HUES6 (cell line): ENCODE measurements around the gene DESI1.
"Not testable (repeated sequence)": the region's sequence is repeated elsewhere in the genome, so short reads cannot be mapped to it uniquely, and the experiment has no call there.

Experiments used
- H3K27ac ChIP-seq: 2 replicates; pipeline ENCODE4 v1.7.0; 2013; ENCODE audit warnings: low read depth, mild to moderate bottlenecking, low read length, inconsistent platforms
- H3K27me3 ChIP-seq: 2 replicates; pipeline ENCODE4 v1.6.1; 2013; ENCODE audit warnings: low read length; ENCODE audit not compliant: control insufficient read depth, insufficient read depth
- H3K36me3 ChIP-seq: 2 replicates; pipeline ENCODE4 v1.6.1; 2013; ENCODE audit warnings: low read length; ENCODE audit not compliant: control insufficient read depth, insufficient read depth
- H3K4me1 ChIP-seq: 2 replicates; pipeline ENCODE4 v1.6.1; 2013; ENCODE audit warnings: low read length; ENCODE audit not compliant: control insufficient read depth, insufficient read depth
- H3K4me3 ChIP-seq: 2 replicates; pipeline ENCODE4 v1.5.1; 2013; ENCODE audit warnings: low read depth, low read length
- H3K9ac ChIP-seq: one replicate; pipeline ENCODE4 v1.6.1; 2013; ENCODE audit warnings: mild to moderate bottlenecking, low read length
- H3K9me3 ChIP-seq: 2 replicates; pipeline ENCODE4 v1.6.1; 2013; ENCODE audit warnings: low read depth, low read length; ENCODE audit not compliant: control insufficient read depth, insufficient read depth

The DESI1 gene

GRCh38 chr22:41620589-41621098 is at the start of gene DESI1:
TSS of gene DESI1 (minus strand) at chr22:41621043. CDS start at chr22:41620839, 204 bp downstream.
- Histone ChIP-seq H3K4me1 (peaks cover 14% of the 10 kb centered on the region; the same call in 1 of the 2 replicates), H3K27ac (peak within 1 kb of the TSS; percentile 98), H3K36me3 (peaks cover 30% of the 10 kb centered on the region), H3K4me3 (peak within 1 kb of the TSS; percentile 85), H3K27me3 (no peaks in the 10 kb centered on the region), H3K9ac (peak within 1 kb of the TSS; percentile 96), H3K9me3 (no peaks in the 10 kb centered on the region)

- H3K27ac ChIP-seq, result no peak overlapping the region
- H3K36me3 ChIP-seq, result peaks cover 28% of the 10 kb centered on the region
- no peaks in the 10 kb centered on the region for H3K9me3 ChIP-seq
- H3K9ac ChIP-seq, result no peak overlapping the region
- no peak overlapping the region for H3K4me3 ChIP-seq
- H3K27me3 ChIP-seq, result no peaks in the 10 kb centered on the region
- 0 out of 2 replicates have a peak, but pooled peaks cover 2% of the 10 kb centered on the region for H3K4me1 ChIP-seq
Measured at GRCh38 chr22:41668971-41669911, 48.4 kb upstream of the DESI1 start.

- no peak overlapping the region for H3K27ac ChIP-seq
- no peak overlapping the region for H3K4me3 ChIP-seq
- no peak overlapping the region for H3K9ac ChIP-seq
- H3K36me3 ChIP-seq, result peaks cover 52% of the 10 kb centered on the region
- H3K4me1 ChIP-seq, result 0 out of 2 replicates have a peak, but pooled peaks cover 2% of the 10 kb centered on the region
- no peaks in the 10 kb centered on the region for H3K9me3 ChIP-seq
- no peaks in the 10 kb centered on the region for H3K27me3 ChIP-seq
Measured at GRCh38 chr22:41664951-41665350, 44.1 kb upstream of the DESI1 start.

GRCh38 chr22:41664490-41664889 is 43.6 kb upstream of the DESI1 start:
- Histone ChIP-seq H3K36me3 (peaks cover 57% of the 10 kb centered on the region), H3K4me1 (0 out of 2 replicates have a peak, but pooled peaks cover 2% of the 10 kb centered on the region), H3K27ac (no peak overlapping the region)

GRCh38 chr22:41663594-41663993 is 42.8 kb upstream of the DESI1 start:
- not testable (repeated sequence) for H3K27ac ChIP-seq, H3K4me3 ChIP-seq, H3K4me1 ChIP-seq, H3K9me3 ChIP-seq, H3K27me3 ChIP-seq, H3K9ac ChIP-seq
- H3K36me3 ChIP-seq, result peaks cover 66% of the 10 kb centered on the region

More at GRCh38 chr22:41664490-41664889, 43.6 kb upstream of the DESI1 start:
- Histone ChIP-seq H3K9me3 (no peaks in the 10 kb centered on the region), H3K4me3 (no peak overlapping the region), H3K9ac (no peak overlapping the region), H3K27me3 (no peaks in the 10 kb centered on the region)

GRCh38 chr22:41661713-41662112 is 40.9 kb upstream of the DESI1 start:
- no peaks in the 10 kb centered on the region for H3K4me1 ChIP-seq
- no peak overlapping the region for H3K4me3 ChIP-seq
- H3K27ac ChIP-seq, result no peak overlapping the region
- H3K9me3 ChIP-seq, result no peaks in the 10 kb centered on the region
- peaks cover 84% of the 10 kb centered on the region for H3K36me3 ChIP-seq
- H3K27me3 ChIP-seq, result no peaks in the 10 kb centered on the region
- no peak overlapping the region for H3K9ac ChIP-seq

GRCh38 chr22:41661088-41661487 is 40.2 kb upstream of the DESI1 start:
- no peak overlapping the region for H3K9ac ChIP-seq
- no peaks in the 10 kb centered on the region for H3K27me3 ChIP-seq
- no peak overlapping the region for H3K4me3 ChIP-seq
- H3K36me3 ChIP-seq, result peaks cover 89% of the 10 kb centered on the region
- H3K4me1 ChIP-seq, result no peaks in the 10 kb centered on the region
- no peak overlapping the region for H3K27ac ChIP-seq
- H3K9me3 ChIP-seq, result no peaks in the 10 kb centered on the region

GRCh38 chr22:41660416-41660815 is 39.6 kb upstream of the DESI1 start:
- no peak overlapping the region for H3K9ac ChIP-seq
- H3K36me3 ChIP-seq, result peaks cover 96% of the 10 kb centered on the region
- H3K27me3 ChIP-seq, result no peaks in the 10 kb centered on the region
- H3K4me3 ChIP-seq, result no peak overlapping the region
- H3K9me3 ChIP-seq, result no peaks in the 10 kb centered on the region
- no peaks in the 10 kb centered on the region for H3K4me1 ChIP-seq
- no peak overlapping the region for H3K27ac ChIP-seq

GRCh38 chr22:41659941-41660340 is 39.1 kb upstream of the DESI1 start:
- Histone ChIP-seq H3K9ac (no peak overlapping the region), H3K27ac (no peak overlapping the region), H3K36me3 (peaks cover 98% of the 10 kb centered on the region), H3K4me3 (no peak overlapping the region), H3K4me1 (no peaks in the 10 kb centered on the region), H3K27me3 (no peaks in the 10 kb centered on the region), H3K9me3 (no peaks in the 10 kb centered on the region)

- no peaks in the 10 kb centered on the region for H3K4me1 ChIP-seq
- no peak overlapping the region for H3K9ac ChIP-seq
- no peaks in the 10 kb centered on the region for H3K27me3 ChIP-seq
- H3K4me3 ChIP-seq, result no peak overlapping the region
- peaks cover 98% of the 10 kb centered on the region for H3K36me3 ChIP-seq
- no peaks in the 10 kb centered on the region for H3K9me3 ChIP-seq
- no peak overlapping the region for H3K27ac ChIP-seq
Measured at GRCh38 chr22:41658869-41659268, 38.0 kb upstream of the DESI1 start.

GRCh38 chr22:41657709-41658108 is 36.9 kb upstream of the DESI1 start:
- no peak overlapping the region for H3K27ac ChIP-seq
- no peaks in the 10 kb centered on the region for H3K27me3 ChIP-seq
- H3K4me1 ChIP-seq, result no peaks in the 10 kb centered on the region
- no peak overlapping the region for H3K4me3 ChIP-seq
- peaks cover 99% of the 10 kb centered on the region for H3K36me3 ChIP-seq
- no peak overlapping the region for H3K9ac ChIP-seq
- H3K9me3 ChIP-seq, result no peaks in the 10 kb centered on the region
